ENCODE data around the gene ABL2.
"Not testable (repeated sequence)": the region's sequence is repeated elsewhere in the genome, so short reads cannot be mapped to it uniquely, and the experiment has no call there.

ABL2 gene

DNA sequence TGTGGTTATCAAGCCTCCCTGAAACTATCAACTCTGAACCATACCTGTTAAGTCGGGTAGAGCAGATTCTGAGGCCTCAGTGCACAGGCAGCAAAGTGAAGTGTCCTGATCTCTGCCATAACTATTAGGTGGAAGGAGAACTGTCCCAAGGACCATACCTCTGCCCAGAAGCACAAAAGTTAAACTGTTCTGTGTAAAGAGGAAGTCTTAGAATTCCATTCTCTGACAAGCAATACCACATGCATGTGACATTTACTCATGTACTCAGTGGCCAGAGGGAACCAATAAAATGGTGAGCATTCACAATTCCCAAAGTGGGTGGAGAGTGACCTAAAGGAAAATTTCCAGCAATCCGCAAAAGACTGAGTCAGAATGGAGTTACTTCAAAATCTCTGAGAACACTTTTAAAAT is 86.6 kb downstream of the ABL2 start:
- H3K27ac ChIP-seq, result no peak overlapping the region
- TF ChIP-seq, protein P1, sequence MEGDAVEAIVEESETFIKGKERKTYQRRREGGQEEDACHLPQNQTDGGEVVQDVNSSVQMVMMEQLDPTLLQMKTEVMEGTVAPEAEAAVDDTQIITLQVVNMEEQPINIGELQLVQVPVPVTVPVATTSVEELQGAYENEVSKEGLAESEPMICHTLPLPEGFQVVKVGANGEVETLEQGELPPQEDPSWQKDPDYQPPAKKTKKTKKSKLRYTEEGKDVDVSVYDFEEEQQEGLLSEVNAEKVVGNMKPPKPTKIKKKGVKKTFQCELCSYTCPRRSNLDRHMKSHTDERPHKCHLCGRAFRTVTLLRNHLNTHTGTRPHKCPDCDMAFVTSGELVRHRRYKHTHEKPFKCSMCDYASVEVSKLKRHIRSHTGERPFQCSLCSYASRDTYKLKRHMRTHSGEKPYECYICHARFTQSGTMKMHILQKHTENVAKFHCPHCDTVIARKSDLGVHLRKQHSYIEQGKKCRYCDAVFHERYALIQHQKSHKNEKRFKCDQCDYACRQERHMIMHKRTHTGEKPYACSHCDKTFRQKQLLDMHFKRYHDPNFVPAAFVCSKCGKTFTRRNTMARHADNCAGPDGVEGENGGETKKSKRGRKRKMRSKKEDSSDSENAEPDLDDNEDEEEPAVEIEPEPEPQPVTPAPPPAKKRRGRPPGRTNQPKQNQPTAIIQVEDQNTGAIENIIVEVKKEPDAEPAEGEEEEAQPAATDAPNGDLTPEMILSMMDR (conservative IDR thresholded peaks at IDR 0.05), result no peak

DNA sequence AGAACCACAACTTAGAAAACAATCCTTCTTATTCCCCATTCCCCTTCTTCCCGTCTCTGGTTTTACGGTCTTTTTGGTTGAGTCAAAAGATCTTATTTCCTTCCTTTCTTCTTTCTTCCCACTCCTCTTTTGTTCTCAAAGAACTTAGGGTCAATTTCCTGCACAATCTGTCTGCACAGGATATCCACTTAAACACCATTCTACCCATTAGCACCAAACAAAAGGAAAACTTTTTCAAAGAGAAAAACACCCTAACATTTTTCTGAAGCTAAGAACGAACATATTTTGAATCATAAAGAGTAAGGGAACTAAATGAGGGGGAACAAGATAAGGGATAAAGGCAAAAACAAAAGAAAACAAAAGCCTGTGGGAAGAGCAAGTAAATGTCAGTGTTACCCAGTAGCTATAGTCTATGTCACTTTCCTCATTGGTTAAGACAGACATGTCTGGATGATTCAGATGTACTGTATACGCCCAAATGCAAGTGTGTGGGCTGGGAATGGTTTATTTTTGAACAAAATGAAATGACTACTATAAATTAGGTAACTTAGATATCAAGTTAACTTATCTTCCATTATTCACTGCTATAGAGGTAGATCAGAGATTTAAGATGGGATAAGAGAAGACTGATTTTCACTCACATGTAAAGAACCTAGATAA is 87.8 kb downstream of the ABL2 start:
- TF ChIP-seq, protein P1 (conservative IDR thresholded peaks at IDR 0.05), result no peak
- no peak overlapping the region for H3K27ac ChIP-seq

DNA sequence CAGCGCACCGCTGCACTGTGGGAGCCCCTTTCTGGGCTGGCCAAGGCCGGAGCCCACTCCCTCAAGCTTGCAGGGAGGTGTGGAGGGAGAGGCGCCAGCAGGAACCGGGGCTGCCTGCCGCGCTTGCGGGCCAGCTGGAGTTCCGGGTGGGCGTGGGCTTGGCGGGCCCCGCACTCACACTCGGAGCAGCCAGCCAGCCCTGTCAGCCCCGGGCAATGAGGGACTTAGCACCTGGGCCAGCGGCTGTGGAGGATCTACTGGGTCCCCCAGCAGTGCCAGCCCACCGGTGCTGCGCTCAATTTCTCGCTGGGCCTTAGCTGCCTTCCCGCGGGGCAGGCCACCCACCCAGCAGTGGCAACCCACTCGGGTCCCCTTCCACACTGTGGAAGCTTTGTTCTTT is 90.7 kb downstream of the ABL2 start:
- H3K27ac ChIP-seq, result not testable (repeated sequence)

DNA sequence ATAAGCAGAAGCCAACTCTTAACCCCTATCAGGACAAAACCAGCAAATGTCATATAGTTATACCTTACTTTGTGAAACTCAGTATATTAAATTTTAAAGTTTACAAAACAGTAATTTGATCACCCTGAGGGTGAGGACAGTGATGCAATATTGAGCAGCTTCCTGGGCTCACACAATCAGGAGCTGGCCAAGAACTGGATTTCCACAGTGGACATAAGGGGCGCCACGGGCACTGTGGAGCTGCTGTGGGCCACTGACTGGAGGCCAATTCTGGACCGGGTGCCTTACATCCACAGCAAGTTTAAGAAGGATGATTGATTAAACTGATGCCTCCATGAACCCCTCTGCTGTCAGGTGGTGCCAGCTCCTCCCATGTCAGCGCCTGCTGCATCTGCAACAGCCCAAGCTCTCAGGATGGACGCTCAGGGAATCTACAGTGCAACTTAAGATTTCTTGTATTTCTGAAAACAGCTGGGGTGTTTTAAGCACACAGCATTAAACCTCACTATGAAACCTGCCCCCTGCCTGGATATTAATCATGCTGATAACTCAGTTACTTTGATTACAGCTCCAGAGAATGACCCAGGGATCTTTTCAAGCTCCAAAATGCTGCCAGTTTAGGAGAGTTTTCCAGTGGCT is 91.7 kb downstream of the ABL2 start:
- no peak overlapping the region for H3K27ac ChIP-seq
- TF ChIP-seq, protein P1 (conservative IDR thresholded peaks at IDR 0.05), result no peak

DNA sequence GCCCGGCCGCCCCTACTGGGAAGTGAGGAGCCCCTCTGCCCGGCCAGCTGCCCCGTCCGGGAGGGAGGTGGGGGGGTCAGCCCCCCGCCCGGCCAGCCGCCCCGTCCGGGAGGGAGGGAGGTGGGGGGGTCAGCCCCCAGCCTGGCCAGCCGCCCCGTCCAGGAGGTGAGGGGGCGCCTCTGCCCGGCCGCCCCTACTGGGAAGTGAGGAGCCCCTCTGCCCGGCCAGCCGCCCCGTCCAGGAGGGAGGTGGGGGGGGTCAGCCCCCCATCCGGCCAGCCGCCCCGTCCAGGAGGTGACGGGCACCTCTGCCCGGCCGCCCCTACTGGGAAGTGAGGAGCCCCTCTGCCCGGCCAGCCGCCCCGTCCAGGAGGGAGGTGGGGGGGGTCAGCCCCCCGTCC is 93.8 kb downstream of the ABL2 start:
- H3K27ac ChIP-seq, result not testable (repeated sequence)

DNA sequence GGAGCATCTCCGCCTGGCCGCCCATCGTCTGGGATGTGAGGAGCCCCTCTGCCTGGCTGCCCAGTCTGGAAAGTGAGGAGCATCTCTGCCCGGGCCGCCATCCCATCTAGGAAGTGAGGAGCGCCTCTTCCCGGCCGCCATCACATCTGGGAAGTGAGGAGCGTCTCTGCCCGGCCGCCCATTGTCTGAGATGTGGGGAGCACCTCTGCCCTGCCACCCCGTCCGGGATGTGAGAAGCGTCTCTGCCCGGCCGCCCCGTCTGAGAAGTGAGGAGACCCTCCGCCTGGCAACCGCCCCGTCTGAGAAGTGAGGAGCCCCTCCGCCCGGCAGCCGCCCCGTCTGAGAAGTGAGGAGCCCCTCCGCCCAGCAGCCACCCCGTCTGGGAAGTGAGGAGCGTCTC is 94.3 kb downstream of the ABL2 start:
- not testable (repeated sequence) for H3K27ac ChIP-seq

DNA sequence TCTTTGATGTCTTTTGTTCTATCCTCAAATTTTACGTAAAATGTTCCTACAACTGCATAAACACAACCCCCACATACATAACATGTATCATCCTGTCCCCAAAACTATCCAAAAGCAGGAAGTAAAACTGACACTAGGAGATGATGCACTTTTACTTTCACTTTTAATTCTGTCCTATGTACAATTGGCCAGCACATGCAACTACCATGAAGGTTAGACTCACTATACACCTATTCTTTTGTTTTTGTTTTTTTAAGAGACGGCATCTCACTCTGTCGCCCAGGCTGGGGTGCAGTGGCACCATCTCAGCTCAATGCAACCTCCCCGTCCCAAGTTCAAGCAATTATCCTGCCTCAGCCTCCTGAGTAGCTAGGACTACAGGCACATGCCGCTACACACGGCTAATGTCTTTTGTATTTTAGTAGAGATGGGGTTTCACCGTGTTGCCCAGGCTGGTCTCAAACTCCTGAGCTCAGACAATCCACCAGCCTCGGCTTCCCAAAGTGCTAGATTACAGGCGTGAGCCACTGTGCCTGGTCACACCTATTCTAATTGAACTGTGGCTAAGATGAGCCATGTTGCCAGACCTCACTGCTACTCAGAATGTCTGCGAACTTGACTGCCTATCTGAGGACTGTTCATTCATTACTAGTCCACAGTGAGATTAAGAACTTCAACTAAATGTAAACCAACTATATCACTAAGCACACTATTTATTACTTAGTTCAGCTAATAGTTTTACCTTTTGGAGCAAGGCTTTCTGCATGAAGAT is 99.6 kb downstream of the ABL2 start:
- H3K27ac ChIP-seq, result peak overlapping the region; percentile 41

DNA sequence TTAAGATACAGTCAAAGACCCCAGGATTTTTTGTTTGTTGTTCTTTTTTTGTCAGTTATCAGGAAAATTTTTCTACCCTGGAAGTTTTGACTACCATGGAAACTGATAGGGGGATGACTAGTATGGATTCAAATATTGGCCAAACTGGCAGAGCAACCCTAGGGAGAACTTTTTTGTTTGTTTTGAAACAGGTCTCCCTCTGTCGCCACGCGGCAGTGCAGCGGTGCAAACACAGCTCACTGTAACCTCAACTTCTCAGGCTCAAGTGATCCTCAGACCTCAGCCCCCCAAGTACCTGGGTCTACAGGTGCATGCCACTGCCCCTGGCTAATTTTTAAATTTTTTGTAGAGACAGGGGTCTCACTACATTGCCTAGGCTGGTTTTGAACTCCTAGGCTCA is 101.0 kb downstream of the ABL2 start:
- TF ChIP-seq, protein P1 (conservative IDR thresholded peaks at IDR 0.05), result 0 out of 2 replicates have a peak, but pooled peaks have one; percentile 15
- H3K27ac ChIP-seq, result peak overlapping the region; percentile 41

More for the DNA sequence above, 99.6 kb downstream of the ABL2 start:
- TF ChIP-seq, protein P1 (conservative IDR thresholded peaks at IDR 0.05), result no peak

Data from VCaP (cell line).